Activated T-cell treated with anti-CD3 and anti-CD28 coated beads, Interleukin-2, amount 50 U/mL, for 72 hours (primary cell): Measurements from ENCODE around the gene C5orf52. TPM values are rescaled to one million over a fixed set of nuclear protein-coding genes. Genes with fewer than 3 reads are reported as not detected.
"Not testable (repeated sequence)": the region's sequence is repeated elsewhere in the genome, so short reads cannot be mapped to it uniquely, and the experiment has no call there.

ENCODE experiments used
- ATAC-seq, 2 donors: fragments of 150-1000 bp; cut with Tn5 transposase; replicated peaks in 1 of 2; 2 replicates each; pipeline ENCODE4 v1.10.0; 2021; ENCODE audit warnings: moderate library complexity in 2 of 2, mild to moderate bottlenecking in 1 of 2
- DNase-seq, 2 donors: peaks; one replicate each; pipeline ENCODE4 v3.0.0; 2021 to 2022; ENCODE audit warnings: mixed read lengths in 1 of 2
- H3K27ac Mint-ChIP-seq: one replicate; pipeline ENCODE4 v1.8.0; 2022; ENCODE audit warnings: mild to moderate bottlenecking, moderate library complexity, mixed read lengths
- H3K27me3 Mint-ChIP-seq: one replicate; pipeline ENCODE4 v1.8.0; 2022; ENCODE audit warnings: low read depth, mixed read lengths
- H3K36me3 Mint-ChIP-seq, 2 donors: one replicate each; pipeline ENCODE4 v1.8.0; 2022; ENCODE audit warnings: mixed read lengths in 2 of 2, mild to moderate bottlenecking in 1 of 2; ENCODE audit not compliant: insufficient read depth in 2 of 2
- H3K4me1 Mint-ChIP-seq: one replicate; pipeline ENCODE4 v1.8.0; 2022; ENCODE audit warnings: low read depth, mixed read lengths
- H3K4me3 Mint-ChIP-seq, 2 donors: one replicate each; pipeline ENCODE4 v1.8.0; 2022; ENCODE audit warnings: mild to moderate bottlenecking in 2 of 2, mixed read lengths in 2 of 2, moderate library complexity in 2 of 2
- H3K9me3 Mint-ChIP-seq, 2 donors: one replicate each; pipeline ENCODE4 v1.8.0; 2022; ENCODE audit warnings: mixed read lengths in 2 of 2
- total RNA-seq, 2 donors: library from RNA; stranded (reverse); gene quantifications; one replicate each; pipeline ENCODE4 v1.2.3, GENCODE V29; 2022

C5orf52 gene
- total RNA-seq, 2 donors from 2014 or later: not detected

GRCh38 chr5:157713830-157714595 is 42.7 kb downstream of the C5orf52 start:
- Mint-ChIP-seq H3K4me1 (peaks cover 48% of the 10 kb centered on the region), H3K4me3 (no peak overlapping the region), H3K27ac (no peak overlapping the region), H3K9me3 (no peaks in the 10 kb centered on the region), H3K36me3 (no peaks in the 10 kb centered on the region), H3K27me3 (peaks cover 12% of the 10 kb centered on the region)
- DNase-seq: no peak
- ATAC-seq: no peak

- DNase-seq: no peak
- Mint-ChIP-seq H3K27me3 (peaks cover 7% of the 10 kb centered on the region), H3K4me1 (peaks cover 48% of the 10 kb centered on the region), H3K36me3 (no peaks in the 10 kb centered on the region), H3K4me3 (no peak overlapping the region), H3K27ac (no peak overlapping the region), H3K9me3 (no peaks in the 10 kb centered on the region)
- ATAC-seq: no peak
Observed at GRCh38 chr5:157714596-157714864, 43.2 kb downstream of the C5orf52 start.

GRCh38 chr5:157718519-157718918 is 47.2 kb downstream of the C5orf52 start:
- H3K4me1 Mint-ChIP-seq: peaks cover 31% of the 10 kb centered on the region
- H3K27me3 Mint-ChIP-seq: no peaks in the 10 kb centered on the region
- no peaks in the 10 kb centered on the region for H3K9me3 Mint-ChIP-seq
- H3K4me3 Mint-ChIP-seq: peak overlapping the region in 1 of 2 donors; percentile 15
- DNase-seq (peak in 1 of 2 donors; percentile 28), ATAC-seq (peak; percentile 63 to 68)
- no peak overlapping the region for H3K27ac Mint-ChIP-seq
- H3K36me3 Mint-ChIP-seq: peaks cover 4 to 6% of the 10 kb centered on the region in 2 donors

- Mint-ChIP-seq H3K36me3 (peaks cover 4 to 6% of the 10 kb centered on the region in 2 donors), H3K27me3 (no peaks in the 10 kb centered on the region), H3K4me3 (no peak overlapping the region), H3K9me3 (no peaks in the 10 kb centered on the region), H3K27ac (no peak overlapping the region), H3K4me1 (peaks cover 29% of the 10 kb centered on the region)
- ATAC-seq (no peak), DNase-seq (no peak)
Observed at GRCh38 chr5:157719245-157719644, 47.9 kb downstream of the C5orf52 start.

GRCh38 chr5:157721159-157721558 is 49.8 kb downstream of the C5orf52 start:
- Mint-ChIP-seq H3K4me3 (no peak overlapping the region), H3K27ac (no peak overlapping the region), H3K27me3 (no peaks in the 10 kb centered on the region), H3K4me1 (peaks cover 20% of the 10 kb centered on the region), H3K9me3 (peaks cover 2 to 4% of the 10 kb centered on the region in 2 donors), H3K36me3 (peaks cover 6 to 7% of the 10 kb centered on the region in 2 donors)
- ATAC-seq (no peak), DNase-seq (no peak)

- H3K4me3 Mint-ChIP-seq: not testable (repeated sequence)
Observed at GRCh38 chr5:157722895-157723294, 51.6 kb downstream of the C5orf52 start.

GRCh38 chr5:157726607-157727006 is 55.3 kb downstream of the C5orf52 start:
- H3K4me1 Mint-ChIP-seq: peaks cover 24% of the 10 kb centered on the region

More at GRCh38 chr5:157722895-157723294, 51.6 kb downstream of the C5orf52 start:
- H3K9me3 Mint-ChIP-seq, H3K36me3 Mint-ChIP-seq, ATAC-seq, H3K27ac Mint-ChIP-seq, H3K27me3 Mint-ChIP-seq, DNase-seq: not testable (repeated sequence)
- H3K4me1 Mint-ChIP-seq: peaks cover 10% of the 10 kb centered on the region

DNA sequence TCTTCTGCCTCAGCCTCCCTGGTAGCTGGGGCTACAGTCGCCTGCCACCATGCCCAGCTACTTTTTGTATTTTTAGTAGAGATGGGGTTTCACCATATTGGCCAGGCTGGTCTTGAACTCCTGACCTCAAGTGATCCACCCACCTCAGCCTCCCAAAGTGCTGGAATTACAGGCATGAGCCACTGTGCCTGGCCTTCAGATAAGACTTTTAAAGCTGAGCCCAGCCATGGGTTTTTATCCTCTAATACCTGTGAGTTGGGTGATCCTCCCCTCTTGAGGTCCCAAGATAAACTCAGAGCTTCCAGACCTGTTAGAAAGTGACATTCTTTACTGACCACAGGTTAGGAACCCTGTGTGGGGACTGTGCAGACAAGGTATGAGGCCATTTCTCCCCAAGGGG is 56.5 kb downstream of the C5orf52 start:
- not testable (repeated sequence) for H3K4me3 Mint-ChIP-seq, H3K27me3 Mint-ChIP-seq, DNase-seq, H3K36me3 Mint-ChIP-seq, ATAC-seq, H3K27ac Mint-ChIP-seq, H3K9me3 Mint-ChIP-seq
- H3K4me1 Mint-ChIP-seq: peaks cover 36% of the 10 kb centered on the region

More at GRCh38 chr5:157726607-157727006, 55.3 kb downstream of the C5orf52 start:
- H3K36me3 Mint-ChIP-seq: peaks cover 6 to 10% of the 10 kb centered on the region in 2 donors
- not testable (repeated sequence) for DNase-seq, ATAC-seq, H3K9me3 Mint-ChIP-seq, H3K27me3 Mint-ChIP-seq, H3K4me3 Mint-ChIP-seq, H3K27ac Mint-ChIP-seq

Other genes with a start within 250 kb of the C5orf52 start
- gene NIPAL4, start 211.3 kb upstream of the C5orf52 start, total RNA-seq: 1 to 10 TPM; 3.1 to 5.9 TPM
- gene ADAM19, start 95.8 kb upstream of the C5orf52 start, total RNA-seq: 100 to 1,000 TPM in 1 of 2 donors, 10 to 100 TPM in 1; 50.2 to 127 TPM
- 1 to 10 TPM in 1 of 2 donors, under 1 TPM in 1; 0.34 to 2.0 TPM for gene SOX30, start 19.1 kb upstream of the C5orf52 start, total RNA-seq
- gene THG1L, start 59.9 kb downstream of the C5orf52 start, total RNA-seq: 10 to 100 TPM; 33.4 to 35.7 TPM
- gene LSM11, start 72.2 kb downstream of the C5orf52 start, total RNA-seq: 1 to 10 TPM; 6.7 to 7.4 TPM
- 10 to 100 TPM; 60.7 to 66.0 TPM for gene CLINT1, start 187.6 kb downstream of the C5orf52 start, total RNA-seq